NCI-H2227 treated with DMSO at 0.1 percent for 48 hours (cell line): Measurements from ENCODE around the gene TRPM1.

ENCODE experiments used
- DNase-seq: peaks from one replicate; lab custom pipeline; 2025; lab: John Stamatoyannopoulos, UW

The TRPM1 gene

DNA sequence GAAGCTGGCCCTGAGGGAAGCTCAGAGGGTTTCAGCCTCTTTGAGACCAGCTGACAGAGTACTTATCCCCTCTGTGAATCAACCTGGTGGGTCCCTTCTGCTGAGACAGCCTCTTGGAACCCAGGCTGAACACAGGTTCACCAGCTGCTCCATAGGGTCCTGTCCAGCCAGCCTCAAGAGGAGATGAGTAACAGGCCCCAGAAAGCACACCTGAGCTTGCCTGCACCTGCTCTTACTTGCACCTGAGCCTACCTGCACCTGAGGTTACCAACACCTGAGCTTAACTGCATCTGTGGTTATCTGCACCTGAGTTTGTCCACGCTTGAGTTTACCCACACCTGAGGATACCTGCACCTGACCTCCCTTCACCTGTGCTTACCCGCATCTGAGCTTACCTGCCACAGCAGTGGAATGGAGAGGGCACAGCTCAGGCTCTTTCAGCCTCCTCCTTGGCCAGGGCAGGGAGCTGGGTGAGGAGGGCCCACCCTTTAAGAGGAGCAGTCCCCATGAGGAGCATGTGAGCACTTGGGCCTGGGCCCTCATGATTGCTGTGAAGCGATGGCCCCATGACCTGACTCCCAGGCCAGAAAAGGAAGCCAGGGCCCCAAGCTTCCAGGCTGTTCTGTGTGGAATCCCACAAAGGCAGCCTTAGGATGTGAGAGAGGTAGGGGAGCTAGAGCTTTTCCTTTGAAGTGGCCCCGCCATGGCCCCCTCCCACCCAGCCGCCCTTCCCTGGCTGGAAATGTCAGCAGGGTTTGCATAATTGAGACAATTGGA, at the start of gene TRPM1:
TSS of gene TRPM1 (minus strand) at position 464 of the 777 bp plus-strand sequence. CDS start 20,370 bp downstream, outside the sequence.
- no peak for DNase-seq

DNA sequence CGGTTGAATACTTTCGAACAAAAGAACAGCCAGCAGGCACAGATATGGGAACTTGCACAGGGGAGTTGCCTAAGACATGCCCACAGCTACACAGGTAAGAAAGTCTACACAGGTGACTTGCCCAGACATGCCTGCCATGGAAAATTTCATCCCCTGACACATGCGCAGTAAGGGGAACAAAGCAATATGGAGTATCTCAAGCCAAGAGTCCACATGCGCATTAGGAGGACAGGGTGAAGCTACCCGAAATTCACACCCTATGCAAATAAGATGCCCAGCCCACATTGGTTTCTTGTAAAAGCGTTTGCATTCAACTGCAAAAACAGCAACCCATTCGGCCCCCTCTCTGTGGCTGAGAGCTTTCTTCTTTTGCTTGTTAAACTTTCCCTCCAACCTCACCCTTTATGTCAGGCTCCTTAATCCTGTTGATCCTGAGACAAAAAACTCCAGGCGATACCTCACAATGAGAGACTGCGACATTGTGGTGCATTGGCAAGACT, 49.3 kb upstream of the TRPM1 start:
- DNase-seq, result no peak

DNA sequence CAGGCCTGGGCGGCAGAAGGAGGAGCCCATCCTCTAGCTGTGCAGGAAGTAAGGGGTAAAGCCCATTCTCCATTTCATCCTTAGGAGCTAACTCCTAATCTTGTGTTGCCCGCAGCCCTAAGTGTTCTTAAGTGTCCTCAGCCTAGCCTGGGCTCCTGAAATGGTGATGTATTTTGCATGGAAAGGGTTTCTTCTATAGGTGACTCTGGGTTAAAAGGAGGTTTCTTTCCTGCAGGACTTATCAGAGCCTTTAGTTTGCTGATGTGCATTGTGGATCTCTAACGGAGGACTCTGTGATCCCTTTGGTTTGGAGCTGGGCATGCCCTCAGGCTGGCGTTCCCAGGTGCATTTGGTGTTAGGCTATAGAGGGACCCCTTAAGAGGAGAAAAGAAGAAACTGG, 48.5 kb upstream of the TRPM1 start:
- no peak for DNase-seq

DNA sequence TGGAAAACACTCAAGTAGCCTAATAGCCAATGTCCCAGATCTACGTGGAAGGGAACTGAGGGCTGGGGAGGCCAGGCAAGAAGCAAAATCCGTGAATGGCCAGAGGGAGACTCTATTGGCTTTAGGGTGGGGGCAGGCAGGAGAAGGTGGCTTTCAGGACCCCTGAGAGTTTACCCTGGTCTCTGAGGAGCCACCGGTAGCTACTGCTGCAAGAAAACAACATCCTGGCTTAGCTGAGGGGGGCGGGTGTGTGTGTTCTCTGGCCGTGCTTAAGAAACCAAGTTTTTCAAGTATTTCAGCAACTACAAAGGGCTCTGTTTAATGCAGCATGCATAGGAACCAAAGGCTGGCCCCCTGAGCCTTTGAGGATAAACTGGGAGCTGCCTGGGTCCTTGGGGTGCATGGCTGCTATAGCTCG, 47.6 kb upstream of the TRPM1 start:
- no peak for DNase-seq

DNA sequence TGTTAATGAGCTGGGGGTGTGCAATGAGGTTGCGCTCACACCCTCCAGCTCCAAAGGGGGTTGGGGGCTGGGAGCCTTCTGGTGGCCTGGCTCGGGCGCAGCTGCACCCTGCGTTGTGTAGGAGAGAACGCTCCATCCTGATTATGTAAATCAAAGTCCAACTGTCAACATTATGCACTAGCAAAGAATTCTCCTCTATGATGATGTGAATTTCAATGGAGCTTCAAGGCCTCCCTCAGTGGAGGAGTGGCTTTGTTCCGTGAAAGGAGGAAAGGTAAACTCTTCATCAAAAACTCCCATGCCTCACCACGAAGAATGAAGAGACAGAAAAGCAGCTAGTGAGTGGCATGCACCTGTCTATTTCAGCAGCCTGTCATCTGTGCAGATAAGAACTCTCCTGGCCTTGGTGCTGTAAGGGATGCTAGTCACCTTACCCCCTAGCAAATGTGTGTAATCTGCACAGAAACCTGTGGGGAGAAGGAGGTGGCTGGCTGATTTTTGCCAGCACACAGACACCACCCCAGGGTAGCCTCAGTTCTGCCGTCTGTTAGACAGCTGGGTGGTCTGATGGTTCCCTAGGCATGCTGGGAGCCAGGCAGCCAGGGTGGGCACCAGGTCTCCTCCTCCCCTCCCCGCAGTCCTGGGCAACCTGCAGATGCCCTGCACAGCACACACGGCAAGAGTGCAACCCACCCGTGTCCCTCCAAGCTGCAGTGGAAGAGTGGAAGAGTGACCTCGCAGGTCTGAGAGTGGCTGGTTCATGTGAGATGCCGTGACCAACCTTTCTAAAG, 47.0 kb upstream of the TRPM1 start:
- no peak for DNase-seq

DNA sequence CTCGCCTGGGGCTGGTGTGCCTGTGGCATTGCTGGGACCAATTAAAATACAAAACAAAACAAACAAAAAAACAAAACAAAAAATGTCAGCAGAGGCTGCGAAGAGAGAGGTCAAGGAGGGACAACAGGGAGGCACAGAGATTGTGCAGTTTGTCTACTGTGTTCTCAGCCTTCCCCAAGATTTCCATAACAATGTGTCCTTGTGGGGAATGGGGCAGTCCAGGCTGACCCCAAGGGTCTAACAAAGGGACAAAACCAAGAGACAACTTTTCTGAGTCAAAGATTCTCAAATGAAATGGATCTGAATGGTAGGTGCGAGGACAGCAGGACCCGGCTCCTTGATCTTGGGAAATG, 46.4 kb upstream of the TRPM1 start:
- no peak for DNase-seq

DNA sequence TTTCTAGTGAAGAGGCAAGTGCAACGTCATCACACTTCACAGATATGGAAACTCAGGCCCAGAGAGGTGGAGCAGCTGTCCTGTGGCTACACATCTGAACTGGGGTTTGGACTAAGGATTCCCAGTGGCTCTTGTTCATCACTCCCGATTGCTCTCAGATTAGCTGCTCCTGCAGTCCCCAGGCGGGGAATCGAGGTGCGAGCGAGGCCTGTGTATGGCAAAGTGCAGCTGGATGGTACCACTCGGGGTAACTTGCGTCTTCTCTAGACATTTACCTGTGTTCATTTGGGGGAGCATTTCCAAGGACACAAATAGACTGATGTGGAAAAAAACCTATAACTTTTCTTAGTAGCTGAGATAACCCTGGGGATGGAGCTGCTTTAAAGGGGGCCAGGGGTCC, 45.9 kb upstream of the TRPM1 start:
- no peak for DNase-seq

DNA sequence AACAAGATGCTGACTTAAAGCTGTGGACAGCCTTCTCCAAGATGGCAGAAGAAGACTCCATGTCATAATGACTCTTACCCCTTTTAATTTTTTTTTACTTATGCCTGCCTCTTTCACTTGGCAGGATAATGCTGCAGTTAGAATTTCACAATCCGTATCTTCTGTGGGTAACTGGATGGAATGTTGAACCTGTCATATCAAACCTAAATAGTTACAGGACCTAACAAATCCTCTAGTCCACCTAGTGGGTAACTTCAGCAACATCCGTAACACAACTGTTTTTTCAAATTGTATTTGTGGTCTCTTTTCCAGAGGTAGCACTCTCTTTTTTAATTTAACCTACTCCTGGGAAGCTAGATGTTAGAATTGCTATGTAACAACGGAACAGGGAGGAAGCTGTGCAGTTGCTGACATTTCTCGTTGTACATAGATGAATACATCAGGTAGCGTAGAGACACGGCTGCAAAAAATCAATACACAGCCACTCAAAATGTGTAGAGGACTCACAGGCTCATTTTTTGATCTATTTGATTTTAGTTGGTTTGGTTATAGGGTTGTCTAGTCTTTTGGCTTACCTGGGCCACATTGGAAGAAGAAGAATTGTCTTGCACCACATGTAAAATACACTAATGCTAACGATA, 43.9 kb upstream of the TRPM1 start:
- DNase-seq, result no peak

DNA sequence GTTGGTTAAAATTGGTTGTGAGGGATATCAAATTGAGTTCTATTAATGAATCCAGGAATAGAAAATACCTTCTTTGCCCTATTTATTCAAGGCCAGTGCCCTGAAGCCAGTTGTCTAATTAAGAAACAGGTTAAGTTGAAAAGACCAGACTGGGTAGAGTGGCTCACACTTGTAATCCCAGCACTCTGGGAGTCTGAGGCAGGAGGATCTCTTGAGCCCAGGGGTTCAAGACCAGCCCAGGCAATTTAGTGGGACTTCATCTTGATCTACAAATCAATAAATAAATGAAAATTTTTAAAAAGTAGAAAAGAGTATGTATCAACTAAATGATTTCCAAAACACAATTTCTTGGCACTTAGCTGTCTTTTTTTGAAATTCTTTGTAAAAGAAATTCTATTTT, 40.3 kb upstream of the TRPM1 start:
- no peak for DNase-seq

DNA sequence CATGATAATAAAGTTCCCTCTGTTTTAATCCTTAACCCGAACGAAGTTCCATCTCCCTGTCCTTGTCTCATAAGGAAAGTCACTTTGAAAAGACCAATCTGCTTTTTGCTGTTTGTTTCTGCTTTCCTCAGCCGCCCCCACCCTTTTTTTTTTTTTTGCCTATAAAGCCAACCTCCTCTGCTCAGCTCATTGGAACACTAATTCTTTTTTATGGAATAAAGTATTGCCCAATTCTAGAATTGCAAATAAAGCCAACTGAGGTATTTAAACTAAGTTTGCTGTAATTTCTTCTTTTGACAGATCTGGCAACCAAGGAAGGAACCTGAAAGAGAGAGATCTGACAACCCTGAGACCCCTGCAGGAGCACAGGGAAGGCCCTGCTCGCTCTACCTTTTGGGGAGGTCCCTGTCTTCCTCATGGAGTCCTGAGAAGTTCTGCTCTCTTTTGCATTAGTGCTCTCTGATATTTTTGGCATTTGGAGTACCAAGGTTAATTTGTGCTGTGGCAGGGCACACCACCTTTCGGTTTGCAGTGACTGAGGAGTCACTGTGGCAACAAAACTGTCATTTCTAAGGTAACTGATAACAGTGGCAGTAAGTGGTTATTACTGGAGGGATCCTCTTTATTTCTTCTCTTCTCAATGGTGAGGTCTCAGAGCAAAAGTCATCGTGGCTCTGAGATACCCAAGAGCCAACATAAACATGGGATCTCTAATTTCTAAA, 35.2 kb upstream of the TRPM1 start:
- no peak for DNase-seq

DNA sequence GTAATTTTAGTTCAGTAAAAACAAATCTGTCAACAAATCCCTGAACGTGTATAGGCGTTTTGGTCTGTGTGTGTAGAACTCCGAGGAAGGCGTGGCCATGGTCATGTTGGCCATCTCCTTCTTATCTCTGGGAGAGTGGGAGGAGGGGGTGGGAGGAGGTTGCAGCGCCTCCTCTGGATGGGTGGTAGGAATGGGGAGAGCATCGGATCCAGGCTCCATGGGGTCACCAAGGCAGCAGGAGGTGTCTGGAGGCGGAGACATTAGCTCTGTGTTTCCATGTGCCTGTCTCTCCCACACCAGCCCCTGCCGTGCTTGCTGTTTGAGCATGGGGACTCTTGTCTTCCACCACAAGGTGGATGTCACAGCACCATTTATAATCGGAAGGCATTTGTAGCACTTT, 34.5 kb upstream of the TRPM1 start:
- no peak for DNase-seq

DNA sequence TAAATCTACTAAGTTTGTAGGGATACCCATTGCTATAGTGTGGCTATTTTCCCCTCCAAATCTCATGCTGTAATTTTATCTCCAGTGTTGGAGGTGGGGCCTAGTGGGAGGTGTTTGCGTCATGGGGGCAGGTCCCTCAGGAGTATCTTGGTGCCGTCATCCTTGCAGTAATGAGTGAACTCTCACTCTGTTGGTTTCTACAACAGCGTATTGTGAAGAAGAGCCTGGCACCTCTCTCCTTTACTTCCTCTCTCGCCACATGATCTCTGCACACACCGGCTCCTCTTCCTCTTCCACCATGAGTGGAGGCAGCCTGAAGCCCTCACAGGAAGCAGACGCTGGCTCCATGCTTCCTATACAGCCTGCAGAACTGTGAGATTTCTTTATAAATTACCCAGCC, 34.0 kb upstream of the TRPM1 start:
- no peak for DNase-seq

DNA sequence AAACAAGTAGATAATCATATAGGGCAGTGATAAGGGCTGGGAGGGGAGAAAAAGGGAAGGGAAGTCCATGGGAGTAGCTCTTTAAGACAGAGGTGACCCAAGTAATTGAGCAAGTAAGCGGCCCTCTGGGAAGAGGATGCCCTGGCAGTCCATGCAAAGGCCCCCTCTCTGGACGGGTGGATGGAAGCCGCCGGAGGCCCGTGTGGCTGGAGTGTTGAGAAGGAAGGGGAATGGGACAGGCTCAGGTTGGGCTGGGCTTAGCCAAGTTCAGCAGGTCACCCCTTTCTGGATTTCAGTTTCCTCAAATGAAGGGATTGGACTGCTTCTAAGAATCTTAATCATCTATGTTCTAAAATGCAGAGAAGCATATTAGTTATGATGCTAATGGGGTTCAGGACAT, 32.4 kb upstream of the TRPM1 start:
- no peak for DNase-seq

DNA sequence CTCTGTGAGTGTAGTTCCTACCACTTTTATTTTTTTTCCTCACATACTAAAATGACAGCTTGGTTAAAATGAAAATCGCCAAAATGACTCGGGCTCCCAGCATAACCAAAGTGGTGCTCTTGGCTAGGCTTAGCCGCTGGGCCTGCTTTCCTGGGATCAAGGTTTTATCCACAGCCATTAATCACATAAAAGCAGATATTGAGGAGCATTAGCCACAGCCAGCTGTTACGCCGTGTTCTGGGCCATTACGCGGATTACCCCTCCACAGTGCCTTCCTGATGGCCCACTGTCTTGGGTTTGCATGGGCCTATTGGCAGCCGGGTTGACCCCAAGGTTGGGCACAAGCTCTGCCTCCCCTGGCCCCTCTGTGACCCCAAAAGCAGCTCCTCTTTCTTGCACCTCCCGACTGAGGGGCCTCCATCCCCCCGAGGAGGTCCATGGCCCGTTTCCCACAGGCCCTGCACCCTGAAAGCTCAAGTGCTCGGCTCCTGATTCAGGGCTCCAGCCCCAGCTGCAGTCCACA, 30.4 kb upstream of the TRPM1 start:
- DNase-seq, result no peak

DNA sequence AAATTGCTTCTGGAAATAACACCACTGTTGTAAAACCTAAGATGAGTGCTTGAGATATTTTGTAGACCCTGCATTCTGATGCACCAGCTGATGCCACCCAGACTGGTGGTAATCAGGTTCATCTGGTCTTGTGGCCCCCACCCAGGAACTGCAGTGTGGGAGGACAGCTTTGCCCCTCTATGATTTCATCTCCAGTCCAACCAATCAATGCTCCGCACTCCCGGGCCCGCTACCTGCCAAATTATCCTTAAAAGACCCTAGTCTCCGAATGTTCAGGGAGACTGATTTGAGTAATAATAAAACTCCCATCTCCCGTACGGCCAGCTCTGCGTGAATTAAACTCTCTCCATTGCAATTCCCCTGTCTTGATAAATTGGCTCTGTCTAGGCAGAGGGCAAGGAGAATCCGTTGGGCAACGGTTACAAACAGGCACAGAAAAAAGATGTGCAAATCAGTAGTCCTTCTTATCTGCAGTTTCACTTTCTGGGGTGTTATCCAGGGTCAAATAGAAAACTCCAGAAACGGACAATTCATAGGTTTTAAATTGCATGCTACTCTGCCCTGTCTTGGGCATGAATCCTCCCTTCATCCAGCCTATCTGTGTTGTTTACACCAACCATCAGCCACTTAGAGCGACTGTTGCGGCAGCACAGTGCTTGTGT, 29.2 kb upstream of the TRPM1 start:
- DNase-seq, result peak; percentile 12

DNA sequence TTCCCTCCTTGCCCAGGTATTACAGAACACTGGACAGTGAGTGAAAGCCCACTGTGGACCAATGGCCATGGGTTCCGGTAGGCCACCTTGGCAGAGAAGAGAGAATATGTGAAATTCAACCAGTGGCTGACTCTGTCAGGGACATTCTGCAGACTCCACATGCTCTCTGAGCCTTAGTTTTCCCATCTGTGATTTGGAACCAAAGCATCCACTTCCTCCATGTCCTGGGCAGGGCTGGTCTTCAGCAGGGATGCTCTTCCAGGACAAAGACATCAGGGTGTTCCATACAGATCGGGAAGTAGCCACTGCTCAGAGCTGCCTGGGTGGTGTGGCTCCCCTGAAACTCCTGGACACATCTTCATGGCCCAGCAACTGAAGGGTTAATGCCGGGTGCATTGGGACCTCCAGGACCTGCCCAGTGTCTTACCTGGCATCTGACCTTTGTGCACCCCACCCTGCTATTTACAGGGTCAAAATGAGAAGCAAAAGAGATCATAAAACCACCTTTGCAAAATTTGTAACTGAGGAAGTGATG, 28.3 kb upstream of the TRPM1 start:
- DNase-seq, result no peak

DNA sequence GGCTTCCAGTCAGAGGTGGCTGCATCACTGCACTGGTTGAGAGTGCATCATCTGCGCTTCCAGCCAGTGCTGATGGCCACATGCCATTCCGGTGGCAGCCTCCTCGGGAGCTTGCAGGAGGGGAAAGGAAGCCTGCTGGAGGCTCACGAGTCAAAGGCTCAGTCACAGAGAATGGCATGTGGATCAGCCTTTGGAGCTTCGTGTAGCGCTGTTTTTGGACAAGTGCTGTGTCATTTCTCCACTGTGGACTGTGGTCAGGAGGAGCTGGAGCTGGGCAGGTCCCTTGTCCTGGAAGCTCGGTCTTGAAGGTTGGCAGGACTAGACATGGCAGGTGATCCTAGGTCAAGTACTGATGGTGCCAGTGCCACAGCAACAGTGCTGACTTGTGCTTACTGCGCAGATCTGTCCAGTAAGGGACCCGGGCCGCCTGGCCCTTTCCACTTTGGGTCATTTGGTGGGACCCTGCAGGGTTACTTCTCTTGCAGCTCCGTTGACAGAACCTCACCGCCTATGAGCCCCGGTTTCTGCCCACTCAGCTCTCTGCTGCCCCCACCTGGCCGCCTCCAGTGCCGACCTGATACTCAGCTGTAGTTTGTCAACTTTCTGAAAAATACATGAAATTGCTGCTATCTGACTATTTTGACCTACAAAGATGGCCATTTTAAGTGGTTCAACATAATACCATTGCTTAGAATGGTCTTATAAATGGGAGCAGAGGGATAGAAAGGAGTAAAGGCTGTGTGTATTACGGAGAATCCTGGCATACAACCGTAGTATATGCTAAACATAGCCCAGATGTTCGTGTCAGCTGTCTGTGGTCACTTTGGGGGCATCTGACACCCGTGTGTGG, 27.6 kb upstream of the TRPM1 start:
- peak; percentile 26 for DNase-seq

DNA sequence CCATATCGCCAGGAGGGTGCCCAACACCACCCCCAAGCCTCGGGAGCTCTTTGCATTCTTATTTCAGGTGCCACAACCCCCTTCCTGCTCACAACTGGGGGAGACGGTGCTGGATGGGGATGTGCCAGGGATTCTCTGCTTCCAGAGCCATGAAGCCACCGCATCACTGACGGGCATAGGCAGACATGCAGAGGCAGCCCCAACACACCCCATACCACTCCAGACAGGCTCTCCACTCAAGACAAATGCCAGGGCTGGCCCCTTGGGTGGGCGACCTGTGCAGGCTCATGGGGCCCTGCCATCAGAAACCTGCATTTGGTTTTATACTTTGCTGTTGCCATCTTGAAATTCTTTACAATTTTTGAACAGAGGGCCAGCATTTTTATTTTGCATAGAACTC, 27.0 kb upstream of the TRPM1 start:
- no peak for DNase-seq

DNA sequence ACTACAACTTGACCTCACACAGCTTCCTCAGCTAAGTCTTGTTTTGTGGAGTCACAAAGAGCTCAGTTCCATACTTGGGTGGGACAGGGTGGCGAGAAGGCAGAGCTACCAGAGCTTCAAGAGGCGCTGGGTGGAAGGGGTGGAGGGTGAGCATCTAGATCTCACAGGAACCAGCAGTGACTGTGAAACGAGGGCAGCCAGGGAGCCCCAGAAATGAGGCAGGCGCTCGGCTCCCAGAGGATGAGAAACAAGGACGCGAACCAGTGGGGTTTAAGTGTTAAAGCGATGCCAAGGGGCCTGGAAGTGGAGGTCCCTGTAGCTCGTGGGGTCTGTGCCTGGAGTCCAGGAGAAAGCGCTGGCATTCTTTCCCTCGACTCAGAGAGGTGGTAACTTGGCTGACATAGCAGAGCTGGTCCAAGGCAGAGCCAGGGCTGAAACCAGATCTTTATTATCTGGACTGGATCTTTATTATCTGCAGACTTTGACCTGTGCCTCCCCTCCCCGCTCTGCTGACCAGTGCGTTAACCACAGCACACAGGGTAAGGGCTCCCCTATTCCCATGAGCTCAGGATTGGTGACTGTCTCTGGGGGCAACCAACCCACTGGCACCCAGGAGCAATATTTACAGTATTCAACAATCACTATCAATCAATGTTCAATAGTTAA, 26.2 kb upstream of the TRPM1 start:
- no peak for DNase-seq

DNA sequence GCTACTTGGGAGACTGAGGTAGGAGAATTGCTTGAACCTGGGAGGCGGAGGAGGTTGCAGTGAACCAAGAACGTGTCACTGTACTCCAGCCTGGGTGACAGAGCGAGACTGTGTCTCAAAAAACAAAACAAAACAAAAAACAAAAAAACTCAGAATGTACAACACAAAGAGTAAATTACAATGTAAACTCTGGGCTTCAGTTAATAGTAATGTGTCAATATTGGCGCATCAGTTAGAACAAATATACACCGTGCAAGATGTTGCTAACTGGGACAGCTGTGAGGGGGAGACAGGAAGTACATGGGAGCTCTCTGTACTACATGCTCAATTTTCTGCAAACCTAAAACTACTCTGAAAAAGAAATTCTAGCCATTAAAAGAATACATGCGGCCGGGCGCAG, 23.5 kb upstream of the TRPM1 start:
- no peak for DNase-seq
